GM12878 (cell line): ENCODE results near the gene NPHS1.

Experiments
- GATAD2B ChIP-seq: fragments of 450-650 bp; conservative IDR thresholded peaks from 2 replicates; pipeline ENCODE4 v1.6.1; 2017; ENCODE audit warnings: low read depth, mild to moderate bottlenecking, moderate library complexity
- JUND ChIP-seq: IDR thresholded peaks from 2 replicates; pipeline ENCODE4 v1.6.1; 2012; ENCODE audit warnings: low read depth, mild to moderate bottlenecking, low read length, improper control_type of control experiment, moderate library complexity
- NFYA ChIP-seq: IDR thresholded peaks from 2 replicates; pipeline ENCODE4 v1.6.1; 2011; ENCODE audit warnings: low read depth, mild to moderate bottlenecking, low read length, improper control_type of control experiment, borderline replicate concordance
- POLR2A ChIP-seq: IDR thresholded peaks from 2 replicates; pipeline ENCODE4 v1.6.1; 2011; ENCODE audit warnings: low read depth, mild to moderate bottlenecking, low read length

DNA sequence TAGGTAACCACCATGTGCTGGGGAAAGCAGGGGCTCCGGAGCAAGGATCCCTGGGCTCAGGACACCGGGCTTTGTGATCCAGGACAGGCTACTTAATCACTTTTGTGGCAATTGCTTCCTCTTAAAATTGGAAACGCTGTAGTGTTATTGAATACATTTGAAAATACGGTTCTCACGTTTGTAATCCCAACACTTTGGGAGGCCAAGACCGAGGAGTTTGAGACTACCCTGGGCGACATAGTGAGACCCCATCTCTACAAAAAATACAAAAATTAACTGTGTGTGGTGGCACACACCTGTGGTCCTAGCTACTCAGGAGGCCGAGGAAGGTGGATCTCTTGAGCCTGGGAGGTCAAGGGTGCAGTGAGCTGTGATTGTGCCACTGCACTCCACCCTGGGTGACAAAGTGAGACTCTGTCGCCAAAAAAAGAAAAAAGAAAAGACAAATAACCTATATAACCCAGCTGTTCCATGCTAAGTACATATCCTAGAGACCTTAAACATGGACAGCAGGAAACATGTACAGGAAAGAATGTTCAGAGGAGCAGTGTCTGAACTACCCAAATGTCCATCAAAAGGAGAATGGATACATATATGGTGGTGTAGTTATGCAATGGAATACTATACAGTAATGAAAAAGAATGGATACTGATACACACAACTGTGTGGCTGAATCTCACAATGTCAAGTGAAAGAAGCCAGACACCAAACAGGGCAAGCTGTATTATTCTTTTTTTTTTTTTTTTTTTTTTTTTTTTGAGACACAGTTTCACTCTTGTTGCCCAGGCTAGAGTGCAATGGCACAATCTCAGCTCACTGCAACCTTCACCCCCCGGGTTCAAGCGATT, 39.0 kb downstream of the NPHS1 start:
- TF ChIP-seq JUND: no peak
- no peak for TF ChIP-seq POLR2A
- no peak for TF ChIP-seq GATAD2B
- no peak for TF ChIP-seq NFYA
